GM19351 (cell line): ENCODE measurements around the gene ZNF232.
"Not testable (repeated sequence)": the region's sequence is repeated elsewhere in the genome, so short reads cannot be mapped to it uniquely, and the experiment has no call there.

Experiments used
- ATAC-seq: cut with Tn5 transposase; IDR thresholded peaks from one replicate; pipeline ENCODE4 v1.9.1; 2021; ENCODE audit warnings: mild to moderate bottlenecking, moderate library complexity; ENCODE audit not compliant: unreplicated experiment

Gene ZNF232

DNA sequence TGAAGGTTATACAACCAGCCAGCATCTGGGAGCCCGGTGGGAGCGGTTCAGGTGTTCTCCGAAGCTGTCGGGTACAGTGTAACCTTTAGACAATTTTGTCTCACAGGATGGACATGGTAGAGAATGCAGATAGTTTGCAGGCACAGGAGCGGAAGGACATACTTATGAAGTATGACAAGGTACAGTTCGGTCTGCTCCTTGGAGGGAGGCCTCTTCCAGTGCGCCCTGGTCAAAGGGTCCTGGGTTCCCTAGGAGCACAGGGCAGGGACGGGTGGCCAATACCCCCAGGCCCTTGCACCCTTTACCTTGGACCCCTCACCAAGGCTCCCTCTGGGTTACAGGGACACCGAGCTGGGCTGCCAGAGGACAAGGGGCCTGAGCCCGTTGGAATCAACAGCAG is 18.6 kb upstream of the ZNF232 start:
- not testable (repeated sequence) for ATAC-seq

DNA sequence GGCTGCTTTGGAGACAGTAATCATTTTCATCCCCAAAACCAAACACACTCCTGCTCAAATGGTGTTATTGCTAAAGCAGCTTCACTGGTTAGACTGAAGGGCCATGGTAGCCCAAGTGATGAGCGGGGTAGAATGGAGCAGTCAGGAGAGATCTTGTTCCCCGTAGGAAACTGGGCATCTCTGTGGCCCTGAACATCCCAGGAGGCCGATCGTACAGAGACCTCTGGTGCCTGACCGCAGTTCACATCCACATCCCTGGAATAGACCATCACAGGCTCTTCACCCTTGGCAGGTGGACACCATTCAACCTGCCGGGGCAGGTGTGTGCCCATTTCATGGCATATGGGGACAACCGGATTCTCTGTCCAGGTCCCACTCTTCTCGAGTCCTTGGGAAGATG is 18.1 kb upstream of the ZNF232 start:
- not testable (repeated sequence) for ATAC-seq

DNA sequence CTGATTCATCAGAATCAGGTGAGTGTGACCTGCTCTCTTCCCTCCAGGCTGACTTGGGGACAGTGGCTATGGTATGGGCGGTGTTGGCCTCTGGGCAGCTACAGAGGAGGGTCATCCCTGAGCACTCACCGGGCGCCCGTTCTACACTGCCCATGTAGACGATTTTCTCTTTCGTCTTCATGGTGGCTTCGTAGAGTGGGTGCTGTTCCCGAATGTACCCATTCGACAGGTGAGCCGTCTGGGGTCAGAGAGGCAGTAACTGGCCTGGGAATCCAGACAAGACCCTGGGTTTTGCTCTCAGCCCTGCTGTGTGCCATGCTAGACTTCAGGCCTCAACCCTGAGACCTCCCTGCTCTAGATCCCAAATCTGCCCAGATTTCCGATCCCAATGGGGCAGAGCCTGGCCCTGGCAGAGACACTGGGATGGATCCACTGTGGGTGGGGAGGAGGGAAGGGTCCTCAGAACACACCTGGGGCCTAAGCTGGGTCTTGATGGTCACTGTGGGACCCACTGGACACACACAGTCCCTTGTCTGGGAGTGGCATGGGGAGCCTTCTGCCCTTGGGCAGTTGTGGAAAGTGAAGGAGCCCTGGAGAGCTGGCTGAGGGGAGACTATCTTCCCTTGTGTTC is 17.3 kb upstream of the ZNF232 start:
- ATAC-seq: no peak

DNA sequence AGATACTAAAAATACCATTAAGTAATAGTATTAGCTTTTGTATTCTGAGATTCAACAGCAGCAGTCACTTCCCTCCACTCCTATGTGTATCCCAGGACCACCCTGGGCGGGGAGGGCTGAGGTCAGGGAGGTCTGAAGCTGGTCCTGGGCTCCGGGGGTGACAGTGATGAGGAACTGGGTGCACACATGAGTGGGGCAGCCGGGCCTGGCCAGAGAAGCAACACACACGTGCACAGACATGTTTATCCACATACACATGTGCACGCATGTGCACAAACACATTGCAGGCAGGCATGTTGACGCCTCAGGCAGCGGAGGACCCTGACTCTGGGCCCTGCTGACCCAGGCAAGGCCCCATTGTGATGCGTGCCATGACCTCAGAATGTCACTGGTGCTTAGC is 16.7 kb upstream of the ZNF232 start:
- not testable (repeated sequence) for ATAC-seq

DNA sequence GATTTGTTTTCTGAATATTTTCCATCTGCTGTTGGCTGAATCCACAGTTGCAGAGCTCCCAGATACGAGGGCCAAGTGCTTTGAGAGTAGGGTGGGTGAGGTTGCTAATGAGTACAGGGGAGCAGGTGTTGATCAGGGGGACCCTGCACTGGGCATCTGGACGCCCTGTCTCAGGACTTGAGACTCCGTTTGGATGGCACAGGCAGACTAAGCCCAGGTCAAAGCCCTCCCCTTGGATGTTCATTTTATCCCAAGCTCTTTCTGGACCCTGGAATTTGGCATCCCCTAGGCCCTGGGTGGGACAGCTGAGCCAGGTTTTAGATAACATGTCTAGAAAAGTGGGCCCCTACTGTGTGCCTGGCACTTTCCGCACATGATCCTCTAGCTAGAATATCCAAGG is 16.2 kb upstream of the ZNF232 start:
- no peak for ATAC-seq

DNA sequence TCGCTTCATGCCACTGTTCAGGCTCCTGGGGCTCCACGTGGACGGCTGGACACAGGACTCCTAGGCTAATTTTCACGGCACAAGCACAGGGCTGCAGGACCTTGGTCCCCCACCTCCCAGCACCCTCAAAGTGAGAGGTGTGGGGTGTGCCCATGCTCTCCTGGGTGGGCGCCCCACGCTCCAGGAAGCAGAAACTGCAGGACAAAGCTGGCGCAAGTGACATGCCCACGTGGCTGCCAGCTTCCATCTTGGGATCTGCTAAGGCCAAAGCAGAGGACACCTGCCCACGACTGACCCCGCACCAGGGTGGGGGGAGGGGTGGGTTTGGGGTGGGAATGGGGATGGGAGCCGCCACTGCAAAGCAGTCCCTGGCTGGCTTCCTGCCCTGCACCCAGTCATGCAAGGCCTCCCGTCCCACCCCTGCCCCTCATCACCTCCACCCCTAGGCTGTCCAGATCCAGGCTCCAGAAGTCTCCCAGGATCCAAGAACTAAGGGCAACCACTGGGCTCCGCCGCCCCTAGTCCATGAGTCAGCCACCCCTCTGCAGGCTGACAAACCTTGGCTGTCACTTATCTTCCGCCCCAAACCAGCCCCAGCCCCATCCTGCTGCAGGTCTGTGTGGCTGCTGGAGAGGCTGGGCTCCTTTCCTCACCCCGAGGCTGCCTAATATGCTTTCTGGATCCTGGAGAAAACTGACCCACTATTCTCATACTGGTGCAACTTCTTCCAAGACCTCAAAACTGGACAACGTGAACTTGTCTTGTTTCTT is 15.2 kb upstream of the ZNF232 start:
- no peak for ATAC-seq

DNA sequence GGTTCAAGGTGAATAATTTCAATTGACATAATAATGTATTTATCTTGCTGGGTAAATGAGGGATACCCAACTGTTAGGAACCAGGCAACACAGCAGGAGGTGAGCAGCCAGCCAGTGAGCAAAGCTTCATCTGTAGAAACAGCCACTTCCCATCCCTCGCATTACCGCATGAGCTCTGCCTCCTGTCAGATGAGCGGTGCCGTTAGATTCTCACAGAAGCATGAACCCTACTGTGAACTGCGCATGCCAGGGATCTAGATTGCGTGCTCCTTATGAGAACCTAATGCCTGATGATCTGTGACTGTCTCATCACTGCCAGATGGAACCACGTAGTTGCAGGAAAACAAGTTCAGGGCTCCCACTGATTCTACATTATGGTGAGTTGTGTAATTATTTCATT is 13.2 kb upstream of the ZNF232 start:
- ATAC-seq: not testable (repeated sequence)

DNA sequence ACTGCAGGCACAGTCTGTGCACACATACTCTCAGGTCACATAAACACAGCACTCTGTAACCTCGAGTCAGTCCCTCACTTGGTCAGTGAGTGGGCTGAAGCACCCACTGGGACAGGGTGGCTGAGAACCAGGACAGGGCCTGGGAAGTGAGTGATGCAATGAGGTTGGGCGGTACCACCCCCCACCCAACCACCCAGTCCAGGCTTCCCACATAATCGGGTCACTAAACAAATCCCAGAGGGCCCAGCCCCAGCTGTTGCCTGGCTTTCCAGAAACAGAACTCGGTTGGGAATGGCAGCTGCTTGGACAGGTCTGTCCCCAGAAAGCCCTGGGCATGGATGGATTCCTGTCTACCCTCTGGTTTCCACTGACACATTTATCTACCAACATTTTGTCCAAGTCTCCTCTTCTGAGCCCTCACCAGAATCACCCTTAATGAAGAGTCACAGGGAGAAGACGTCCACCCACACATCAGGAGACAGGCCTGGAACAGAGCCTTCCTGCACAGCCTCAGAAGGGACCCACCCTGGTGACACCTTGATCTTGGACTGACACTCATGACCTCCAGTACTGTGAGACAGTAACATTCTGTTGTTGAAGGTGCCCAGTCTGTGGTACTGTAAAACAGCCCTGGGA is 12.6 kb upstream of the ZNF232 start:
- ATAC-seq: not testable (repeated sequence)

DNA sequence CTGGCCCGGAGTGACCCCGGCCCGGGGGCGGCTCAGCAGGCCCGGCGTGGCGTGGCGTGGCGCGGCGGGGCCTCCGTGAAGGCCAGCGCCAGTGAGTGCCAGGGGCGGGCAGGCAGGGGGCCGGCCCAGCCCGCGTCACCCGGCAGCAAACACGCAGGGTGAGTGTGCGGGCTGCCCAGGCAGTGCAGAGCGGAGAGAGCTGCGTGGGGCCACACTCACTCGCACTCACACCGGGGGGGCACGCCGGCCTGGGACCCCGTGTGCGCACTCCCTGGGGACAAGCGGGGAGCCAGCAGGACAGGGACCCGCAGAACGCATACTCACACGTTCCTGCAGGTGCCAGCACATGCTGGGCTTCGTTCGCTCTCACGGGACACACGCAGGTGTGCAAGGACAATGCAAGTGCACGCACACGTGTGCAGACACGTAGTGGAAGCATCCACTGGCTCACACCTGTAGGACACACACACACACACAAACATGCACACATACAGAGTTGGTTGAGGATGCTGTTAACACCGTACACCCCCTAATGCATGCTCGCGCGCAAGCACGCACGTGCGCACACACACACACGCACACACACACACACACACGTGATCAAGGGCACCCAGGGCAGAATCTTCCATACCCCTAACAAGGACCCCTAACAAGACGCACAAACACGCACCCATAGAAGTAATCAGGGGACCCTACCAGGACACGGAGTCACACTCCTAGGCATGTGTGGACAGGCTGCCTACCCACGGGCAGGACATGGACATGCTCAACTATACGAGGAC is 11.9 kb upstream of the ZNF232 start:
- ATAC-seq: no peak

DNA sequence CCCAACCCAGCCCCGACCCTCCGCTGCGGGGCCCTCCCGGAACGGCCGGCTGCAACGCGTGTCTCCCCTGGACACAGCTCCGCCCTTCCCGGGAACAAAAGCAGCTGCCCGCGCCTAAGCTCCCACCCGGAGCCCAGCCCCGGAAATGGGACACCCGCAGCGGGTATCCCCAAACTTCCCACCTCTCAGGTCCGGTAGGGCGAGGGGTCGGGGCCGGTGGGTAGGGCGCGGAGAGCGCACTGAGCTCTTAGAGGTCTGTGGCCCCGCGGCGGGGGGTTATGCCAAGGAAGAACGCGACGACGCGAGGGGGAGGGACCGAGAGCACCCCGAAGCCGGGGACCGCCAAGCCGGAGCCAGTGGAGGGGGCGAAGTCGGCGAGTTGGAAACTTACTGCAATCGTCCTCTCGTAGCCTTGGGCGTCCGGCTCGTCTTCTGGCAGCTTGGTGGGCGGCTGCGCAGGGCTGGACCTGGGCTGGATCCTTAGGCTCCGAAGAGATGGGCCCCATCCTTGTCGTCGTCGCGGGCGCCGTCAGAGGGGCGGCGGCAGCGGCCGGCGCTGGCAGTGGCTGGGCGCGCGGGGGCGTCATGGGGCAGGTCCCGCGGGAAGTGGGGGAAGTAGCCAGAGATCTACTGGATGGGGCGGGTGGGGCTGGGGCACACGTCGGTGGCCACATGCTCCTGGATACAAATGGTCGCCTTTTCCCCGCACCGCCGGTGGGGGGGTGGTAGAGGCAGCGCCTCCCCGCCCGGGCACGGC is 11.1 kb upstream of the ZNF232 start:
- ATAC-seq: no peak

DNA sequence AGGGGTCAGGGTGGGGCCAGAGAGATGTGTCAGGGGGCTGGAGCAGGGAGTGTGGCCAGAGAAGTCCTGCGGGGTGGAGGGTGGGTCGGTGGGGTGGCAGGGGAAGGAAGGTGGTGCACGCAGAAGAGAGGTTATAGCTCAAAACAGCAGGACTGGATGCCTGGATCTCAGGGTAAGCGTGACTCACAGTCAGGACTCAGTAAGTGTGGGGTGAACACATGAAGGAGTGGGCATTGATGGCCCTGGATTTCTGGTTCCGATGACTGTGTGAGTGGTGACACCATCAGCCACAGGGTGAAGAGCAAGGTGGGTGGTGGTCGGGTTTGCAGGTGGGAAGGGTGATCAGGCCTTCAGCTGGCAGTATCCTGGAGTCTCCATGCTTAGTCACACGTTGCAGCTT is 10.4 kb upstream of the ZNF232 start:
- ATAC-seq: not testable (repeated sequence)

DNA sequence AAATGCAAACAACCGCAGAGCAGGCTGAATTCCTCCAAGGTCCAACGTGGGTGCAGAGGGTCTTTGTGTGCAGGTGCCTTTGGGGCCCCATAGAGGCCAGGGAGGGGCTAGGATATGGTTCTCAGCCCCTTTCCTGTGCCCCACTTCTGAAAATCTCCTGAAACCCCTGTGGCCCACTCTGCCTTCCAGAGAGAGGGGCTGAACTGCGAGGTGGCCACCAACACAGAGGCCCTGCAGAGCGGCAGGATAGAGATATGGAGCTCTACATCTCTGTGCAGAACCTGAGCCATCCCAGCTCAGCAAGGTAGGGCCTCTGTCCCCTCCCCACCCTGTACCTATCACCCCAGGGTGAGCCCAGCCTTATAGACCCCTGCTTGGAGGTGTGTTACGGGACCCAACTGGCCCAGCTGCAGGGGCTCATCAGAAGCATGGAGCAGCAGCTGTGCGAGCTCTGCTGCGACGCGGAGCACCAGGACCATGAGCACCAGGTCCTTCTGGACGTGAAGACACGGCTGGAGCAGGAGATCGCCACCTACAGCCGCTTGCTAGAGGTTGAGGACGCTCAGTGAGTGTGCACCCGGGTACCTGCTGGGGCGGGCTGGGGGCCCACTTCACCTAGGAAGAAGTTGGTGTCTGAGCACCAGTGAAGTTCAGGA is 9.6 kb upstream of the ZNF232 start:
- no peak for ATAC-seq

DNA sequence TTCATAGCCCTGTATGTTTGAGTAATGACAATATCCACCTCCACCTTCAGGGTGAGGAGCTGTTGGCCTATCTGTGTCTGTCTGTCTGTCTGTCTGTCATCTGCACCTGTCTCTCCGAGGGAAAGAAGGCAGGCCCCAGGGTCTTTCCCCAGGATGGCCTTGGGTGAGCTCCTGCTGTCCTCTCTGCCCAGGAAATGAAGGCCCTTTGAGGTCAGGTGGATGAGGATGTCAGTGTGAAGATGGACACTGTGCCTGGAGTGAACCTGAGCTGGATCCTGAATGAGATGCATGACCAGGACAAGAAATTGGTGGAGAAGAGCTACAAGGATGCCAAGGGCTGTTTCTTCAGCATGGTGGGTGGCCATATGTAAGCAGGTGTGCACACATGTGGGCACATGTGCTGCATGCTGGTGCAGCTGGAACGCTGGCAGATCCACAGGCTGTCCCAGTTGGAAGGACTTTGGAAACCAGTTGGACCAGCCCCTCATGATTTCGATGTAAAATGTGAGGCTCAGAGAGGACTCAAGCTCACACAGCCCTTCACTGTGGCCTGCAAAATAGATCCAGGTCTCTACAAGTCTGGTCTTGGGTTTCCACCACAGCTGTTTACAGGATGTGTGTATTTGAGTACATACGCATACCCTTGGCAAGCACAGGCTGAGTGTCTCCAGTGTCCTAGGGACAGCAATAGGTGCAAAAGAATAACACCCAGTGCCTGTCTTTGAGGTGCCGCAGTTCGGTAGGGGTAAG is 8.9 kb upstream of the ZNF232 start:
- ATAC-seq: not testable (repeated sequence)

DNA sequence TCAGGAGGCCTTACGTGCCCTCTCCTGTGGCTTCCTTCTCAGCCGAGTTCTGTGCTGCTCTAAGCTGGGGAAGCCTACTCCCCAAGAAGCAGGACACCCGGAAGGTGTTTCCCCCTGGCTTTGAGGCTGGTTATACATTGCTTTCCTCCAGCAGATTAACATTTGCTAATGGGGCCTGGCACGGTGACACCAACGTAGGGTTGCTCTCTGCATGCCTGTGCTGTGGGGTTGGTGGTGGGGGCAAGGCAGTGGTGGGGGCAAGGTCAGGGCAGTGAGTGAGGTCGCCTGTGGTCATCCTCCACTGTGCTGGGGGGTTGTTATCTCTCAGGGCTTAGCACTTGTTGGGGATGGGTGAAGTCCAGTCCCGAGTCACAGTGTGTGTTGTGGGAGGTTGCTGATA is 8.4 kb upstream of the ZNF232 start:
- no peak for ATAC-seq

DNA sequence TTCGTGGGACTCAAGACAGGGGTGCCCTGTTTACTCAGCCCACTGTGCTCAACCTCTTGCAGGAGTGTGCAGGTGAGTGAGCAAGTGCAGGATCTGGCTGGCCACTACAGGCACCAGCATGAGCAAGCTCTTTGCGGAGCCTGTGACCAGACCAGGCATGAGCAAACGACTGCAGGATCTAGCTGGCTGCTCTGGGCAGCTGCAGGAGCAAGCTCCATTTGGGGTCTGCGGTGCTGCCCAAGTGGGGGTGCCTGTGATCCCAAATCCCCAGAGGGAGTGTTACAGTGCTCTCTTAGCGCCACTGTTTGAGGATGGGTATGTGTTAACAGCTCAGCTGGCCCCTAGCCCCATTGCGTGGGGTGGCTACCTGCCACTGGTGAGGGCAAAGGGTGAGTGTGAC is 6.5 kb upstream of the ZNF232 start:
- ATAC-seq: no peak

DNA sequence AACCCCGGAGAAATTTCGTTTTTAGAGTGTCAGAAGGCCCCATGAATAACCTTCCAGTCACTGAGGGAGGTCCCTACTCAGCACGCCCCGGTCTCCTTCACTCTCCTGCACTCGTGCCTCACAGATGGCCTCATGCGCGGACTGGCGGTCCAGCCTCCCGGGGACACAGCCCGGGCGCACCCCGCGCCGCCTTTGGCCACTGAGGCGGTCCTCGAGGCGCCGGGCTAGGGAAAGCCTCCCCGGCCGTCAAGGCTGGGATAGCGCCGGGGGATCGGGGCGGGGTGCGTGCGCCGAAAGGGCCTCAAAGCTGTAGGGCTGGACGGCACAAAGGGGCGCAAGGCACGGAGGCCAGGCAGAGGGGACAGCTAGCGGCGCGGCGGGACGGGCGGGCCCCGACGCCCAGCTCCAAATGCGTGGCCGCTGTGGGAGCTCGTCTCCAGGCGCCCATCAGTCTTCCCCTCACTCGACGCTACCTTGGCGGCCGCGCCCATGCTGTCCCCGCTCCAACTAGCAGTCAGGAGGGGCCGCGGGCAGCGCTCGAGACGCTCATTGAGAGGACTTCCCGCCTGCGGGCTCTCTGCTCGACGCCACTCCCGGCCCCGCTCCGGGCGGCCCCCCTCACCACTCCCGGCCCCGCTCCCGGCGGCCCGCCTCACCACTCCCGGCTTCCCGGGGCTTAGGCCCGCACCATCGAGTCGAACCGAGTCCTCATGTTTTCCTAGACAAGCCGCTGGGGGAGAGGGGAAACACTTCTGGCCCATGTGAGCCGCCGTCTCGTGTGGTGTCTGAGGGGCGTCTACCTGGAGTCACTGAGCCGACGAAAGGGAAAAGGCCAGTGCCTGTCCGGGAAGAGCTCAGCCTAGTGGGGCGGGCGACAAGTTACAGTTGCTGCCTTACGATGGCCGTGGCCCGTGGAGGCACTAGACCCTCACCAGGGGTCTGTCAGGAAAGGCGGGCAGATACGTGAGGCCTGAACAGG is 4.3 kb upstream of the ZNF232 start, which contains the start of gene USP6:
USP6 (plus strand) TSS at position 360 of the 979 bp plus-strand sequence. CDS start 14,336 bp downstream, outside the sequence.
- no peak for ATAC-seq

DNA sequence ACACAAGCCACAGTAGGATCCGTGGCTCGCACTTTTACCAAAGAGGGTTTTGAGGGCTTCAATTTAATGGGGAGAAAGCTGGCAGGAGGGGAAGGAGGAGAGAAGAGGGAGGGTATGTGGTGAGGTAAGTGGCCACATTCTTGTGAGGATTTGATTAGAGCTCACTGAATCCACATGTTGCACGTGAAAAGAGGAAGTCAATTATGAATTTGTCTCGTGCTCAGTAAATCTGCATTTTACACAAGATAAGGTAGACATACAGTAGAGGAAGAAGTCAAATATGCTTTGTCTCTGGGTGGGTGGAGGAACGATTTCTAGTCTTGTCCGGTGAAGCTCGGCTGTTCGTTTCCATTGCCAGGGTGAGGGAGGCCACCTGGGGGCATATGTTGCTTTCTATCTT is 862 bp downstream of the ZNF232 start:
- ATAC-seq: no peak

DNA sequence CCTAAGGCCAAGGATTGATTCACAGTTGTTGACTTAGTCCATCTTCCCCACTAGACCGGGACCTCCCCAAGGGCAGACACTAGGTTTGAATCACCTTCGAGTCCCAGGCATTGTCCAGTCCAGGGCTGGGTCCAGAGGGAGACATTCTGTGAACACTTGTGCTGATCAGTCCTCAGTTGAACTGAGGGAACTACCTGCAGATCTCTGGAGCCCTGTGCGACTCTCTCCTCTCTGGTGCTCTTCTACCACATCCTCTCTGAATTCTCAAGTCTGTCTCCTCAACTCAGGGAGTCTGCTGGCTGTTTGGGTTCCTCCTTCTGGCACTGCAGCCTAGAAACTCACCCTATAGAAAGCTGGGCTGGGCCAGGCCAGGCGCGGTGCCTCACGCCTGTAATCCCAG is 10.8 kb downstream of the ZNF232 start:
- ATAC-seq: no peak
